ENCODE results near the gene LHFPL6.
"Not testable (repeated sequence)": the region's sequence is repeated elsewhere in the genome, so short reads cannot be mapped to it uniquely, and the experiment has no call there.

LHFPL6 gene

DNA sequence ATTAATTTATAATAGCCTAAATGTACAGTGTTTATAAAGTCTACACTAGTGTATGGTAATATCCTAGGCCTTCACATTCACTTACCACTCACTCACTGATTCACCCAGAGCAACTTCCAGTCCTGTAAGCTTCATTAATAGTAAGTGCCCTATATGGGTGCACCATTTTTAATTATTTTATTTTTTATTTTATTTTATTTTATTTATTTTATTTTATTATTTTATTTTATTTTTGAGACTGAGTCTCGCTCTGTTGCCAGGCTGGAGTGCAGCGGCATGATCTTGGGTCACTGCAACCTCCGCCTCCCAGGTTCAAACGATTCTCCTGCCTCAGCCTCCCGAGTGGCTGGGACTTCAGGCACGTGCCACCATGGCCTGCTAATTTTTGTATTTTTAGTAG lies 264.9 kb downstream of the LHFPL6 start:
- not testable (repeated sequence) for DNase-seq

DNA sequence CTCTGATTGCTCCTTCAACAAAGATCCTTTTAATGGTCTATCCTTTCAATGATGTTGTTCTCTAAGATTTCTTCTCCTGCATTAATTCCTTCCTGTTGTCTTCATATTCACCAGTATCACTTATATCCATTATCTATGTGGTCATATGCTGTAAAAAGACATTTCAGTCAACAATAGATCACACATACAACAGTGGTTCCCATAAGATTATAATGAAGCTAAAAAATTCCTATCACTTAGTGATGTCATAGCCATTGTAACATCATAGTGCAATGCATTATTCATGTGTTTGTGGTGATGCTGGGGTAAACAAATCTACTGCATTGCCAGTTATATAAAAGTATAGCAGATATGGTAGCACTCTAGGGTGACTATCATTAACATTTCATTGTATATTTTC lies 266.1 kb downstream of the LHFPL6 start:
- DNase-seq, result no peak

DNA sequence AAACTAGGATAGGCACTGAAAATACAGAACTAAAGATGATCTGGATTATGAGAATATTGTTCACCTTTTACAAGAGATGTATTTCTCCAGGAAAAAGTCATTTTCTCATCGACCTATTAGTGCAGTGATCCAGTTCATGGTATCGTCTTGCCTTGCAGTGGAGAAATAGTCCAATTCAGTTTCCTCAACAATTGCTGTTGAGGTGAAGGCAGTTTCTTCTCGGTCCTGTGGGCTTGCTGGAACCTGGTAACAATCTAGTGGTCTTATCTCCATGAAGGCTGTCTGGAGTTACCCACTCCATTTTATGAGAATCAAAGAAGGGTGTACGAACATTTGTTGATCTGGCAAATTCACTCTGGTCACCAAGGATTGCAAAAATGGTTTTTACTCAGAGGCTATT lies 266.8 kb downstream of the LHFPL6 start:
- DNase-seq, result no peak

DNA sequence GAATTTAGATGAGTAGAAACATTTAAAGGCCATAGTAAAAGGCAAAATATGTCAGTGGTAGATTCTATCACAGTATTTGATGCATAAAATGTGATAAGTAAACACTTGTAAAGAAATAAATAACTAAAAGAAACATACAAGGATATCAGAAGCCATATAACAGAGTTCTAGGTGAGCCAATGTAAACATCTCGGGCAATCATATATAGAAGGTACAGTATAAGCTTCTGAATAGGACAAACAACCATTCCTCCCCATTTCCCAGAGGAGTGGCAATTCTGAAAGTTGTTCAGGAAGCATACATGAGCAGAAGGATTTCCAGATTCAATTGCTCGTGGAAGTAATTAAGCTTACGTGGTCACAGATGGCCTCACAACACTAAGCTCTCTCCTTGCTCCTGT lies 267.3 kb downstream of the LHFPL6 start:
- DNase-seq, result no peak

DNA sequence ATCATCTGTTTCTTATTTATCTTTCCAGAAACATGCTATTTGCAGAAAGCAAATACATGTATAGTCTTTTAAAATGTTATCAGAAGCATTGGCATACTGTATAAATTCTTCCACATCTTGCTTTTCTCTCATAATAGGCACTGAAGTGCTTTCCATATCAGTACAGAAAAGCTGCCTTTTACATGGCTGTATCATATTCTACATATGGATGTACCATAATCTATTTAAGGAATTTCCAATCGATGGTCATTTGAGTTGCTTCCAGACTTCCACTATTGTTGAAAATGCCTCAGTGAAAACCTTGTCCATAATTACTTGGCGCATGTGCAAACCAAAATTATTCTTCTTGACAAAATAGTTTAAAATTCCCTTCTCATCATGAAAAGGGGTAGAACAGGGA lies 272.5 kb downstream of the LHFPL6 start:
- DNase-seq, result no peak

DNA sequence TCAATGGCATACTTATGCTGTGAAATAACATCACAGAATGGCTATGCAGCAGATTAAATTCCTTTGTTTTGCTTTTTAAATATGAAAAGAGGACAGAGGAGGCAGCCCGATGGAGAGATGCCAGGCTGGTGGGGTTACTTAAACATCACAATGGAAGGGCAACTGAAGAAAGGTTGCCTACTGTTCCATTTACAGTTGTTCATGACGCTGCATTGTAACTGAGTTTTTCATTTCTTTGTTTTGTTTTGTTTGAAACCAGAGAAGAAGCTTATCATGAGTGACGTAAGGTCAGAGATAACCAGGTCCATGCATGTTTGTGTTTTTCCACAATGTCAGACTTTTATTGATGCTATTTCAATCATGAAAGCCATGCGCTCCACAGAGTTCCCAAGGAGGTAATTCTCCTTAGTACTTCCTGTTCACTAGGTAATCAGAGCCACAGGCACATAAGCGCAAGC lies 273.8 kb downstream of the LHFPL6 start:
- no peak for DNase-seq

DNA sequence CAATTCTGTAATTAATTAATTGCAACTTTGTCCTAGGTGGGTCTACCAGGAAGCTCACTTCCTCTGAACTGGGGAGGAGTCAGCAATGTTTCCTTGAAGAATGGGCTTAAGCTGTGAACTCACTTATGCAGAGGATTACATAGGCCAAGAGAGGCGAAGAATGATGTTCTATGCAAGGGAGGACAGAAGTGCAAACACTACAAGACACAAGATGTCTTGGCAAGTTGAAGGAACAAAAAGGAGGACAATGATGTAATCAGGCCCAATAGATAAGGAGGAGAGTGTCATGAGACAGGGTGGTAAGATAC lies 275.9 kb downstream of the LHFPL6 start:
- no peak for DNase-seq

DNA sequence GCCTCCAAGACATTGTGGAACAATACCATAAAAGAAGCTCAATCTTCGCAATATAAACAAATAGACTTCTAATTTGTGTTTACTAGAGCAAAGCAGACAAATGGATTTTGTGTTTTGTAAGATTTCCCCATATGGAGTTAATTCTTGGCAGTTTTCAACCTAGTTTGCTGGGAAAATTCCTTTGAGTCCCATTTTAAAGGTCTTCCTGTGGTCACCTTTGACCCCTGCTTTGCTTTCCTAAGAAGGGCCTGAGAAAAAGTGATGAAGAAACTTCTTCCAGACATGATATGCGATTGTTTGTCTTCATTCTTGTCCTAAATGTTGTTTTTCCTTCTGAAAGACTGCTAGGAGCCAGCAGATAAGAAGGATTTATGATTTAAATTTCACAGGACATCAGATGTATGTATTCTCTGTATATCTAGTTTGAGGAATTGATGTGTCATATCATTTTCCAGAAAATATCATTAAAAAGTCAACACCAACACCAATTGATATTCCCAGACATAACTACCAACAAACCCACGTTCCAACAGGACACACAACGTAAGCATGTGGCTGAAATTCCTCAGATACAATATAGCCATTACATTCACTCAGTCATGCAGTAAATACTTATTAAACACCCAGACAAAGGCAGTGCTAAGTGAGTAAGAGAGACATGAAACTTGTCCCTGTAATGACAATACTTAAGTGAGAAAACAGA lies 276.4 kb downstream of the LHFPL6 start:
- no peak for DNase-seq

DNA sequence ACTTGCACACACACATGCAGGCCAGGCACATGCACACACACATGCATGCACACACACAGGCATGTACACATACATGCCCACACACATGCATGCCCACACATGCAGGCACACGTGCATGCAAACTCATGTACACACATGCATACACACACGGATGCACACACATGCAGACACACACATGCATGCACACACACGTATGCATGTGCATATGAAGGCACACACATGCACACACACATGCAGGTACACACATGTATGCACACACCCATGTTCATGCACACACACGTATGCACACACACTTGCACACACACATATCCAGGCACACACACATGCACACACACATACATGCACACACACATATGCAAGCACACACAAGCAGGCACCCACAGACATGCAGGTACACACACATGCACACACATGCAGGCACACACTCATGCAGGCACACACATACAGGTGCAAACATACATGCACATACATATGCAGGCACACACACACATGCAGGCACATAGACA lies 278.1 kb downstream of the LHFPL6 start:
- DNase-seq, result no peak

DNA sequence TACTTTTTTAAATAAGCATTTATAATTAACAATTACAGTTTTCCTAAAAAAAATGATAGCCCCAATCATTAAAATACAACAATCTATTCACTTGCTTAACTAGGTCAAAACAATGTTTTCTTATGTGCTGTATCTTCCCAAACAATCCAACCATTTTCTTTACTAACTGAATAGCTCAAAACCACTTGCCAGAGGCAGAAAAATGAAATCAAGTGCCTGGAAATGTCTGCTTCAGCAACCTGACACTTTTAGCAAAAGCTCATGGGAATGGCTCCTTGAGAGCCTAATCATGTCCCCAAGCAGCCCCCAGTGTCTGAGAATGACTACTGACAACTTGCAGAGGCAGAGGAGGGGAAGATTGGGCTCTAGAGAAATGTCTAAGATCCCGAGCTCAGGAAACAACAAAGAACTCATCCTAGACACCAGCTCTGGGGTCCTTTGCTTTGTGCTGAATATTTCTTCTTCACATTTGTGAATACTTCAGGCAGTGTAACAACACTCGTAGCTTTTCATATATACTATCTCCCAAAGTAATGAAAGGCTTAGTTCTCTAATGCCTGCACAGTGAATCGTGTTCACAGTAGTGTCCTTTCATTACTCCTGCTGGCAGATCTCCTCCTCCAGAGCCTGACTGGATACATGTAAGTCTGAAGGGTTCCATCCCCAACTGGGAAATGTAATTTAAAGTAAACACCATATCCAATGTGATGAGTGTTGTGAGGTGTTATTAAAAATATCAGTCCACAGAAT lies 280.0 kb downstream of the LHFPL6 start:
- DNase-seq, result no peak

DNA sequence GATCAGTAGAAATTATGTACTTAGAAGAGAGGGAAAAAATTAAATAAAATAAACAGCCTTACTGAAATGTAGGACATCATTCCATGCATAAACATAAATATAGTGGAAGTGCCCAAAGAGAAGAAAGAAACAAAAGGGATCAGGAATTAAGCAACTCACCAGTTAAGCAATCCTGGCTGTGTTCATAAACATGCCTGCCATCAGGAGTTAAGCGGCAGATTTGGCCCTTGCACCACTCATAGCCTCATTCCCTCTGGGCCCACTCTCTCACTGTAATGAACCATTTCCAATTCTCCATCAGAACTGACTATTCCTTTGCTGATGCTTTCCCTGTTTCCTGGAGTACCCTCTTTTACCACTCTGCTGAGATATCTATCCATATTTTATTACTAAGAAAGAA lies 281.4 kb downstream of the LHFPL6 start:
- DNase-seq, result no peak

DNA sequence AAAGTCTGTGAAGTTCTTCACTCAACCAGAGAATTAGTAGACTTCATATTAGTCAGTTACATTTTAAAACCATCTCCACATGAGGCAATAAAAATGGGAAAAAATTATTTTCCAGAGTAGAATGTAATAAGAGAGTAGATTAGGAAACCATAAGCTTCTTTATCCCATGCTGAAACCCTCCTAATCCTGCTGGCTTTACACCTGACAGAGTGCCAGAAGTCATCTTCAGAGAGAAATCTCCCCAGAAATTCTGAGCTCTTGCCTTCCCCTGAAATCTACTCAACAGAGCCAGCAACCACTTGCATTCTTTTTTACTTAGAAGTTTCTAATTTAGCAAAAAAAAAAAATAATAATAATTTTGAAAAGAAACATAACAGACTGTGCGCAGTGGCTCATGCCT lies 284.8 kb downstream of the LHFPL6 start:
- no peak for DNase-seq

DNA sequence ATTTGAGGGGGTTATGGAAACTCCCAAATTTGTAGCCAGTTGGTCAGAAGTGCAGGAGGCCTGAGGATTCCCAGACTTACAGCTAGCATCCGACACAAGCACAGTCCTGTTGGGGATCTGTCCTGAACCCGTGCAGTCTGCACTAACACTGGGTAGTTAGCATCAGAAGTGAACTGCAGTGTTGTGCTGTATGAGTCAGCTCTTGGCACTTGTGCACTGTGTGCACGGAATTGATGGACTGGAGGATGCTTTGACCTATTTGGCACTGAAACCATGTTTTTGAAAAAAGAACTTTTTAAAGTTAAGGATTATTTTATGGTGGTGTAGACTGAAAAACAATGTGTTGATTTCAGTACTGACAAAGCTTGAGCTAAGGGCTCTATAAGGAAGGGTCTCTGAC lies 285.7 kb downstream of the LHFPL6 start:
- DNase-seq, result no peak

DNA sequence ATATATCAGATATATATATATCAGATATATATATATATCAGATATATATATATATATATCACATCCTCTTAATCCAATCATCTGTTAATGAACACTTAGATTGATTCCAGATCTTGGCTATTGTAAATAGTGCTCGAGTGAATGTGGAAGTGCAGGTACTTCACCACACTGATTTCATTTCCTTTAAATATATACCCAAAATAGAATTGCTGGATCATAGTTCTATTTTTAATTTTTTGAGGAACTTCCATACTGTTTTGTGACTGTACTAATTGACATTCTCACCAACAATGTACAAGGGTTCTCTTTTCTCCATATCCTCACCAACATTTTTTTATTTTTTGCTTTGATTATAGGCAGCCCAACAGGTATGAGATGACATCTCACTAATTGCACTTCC lies 287.2 kb downstream of the LHFPL6 start:
- DNase-seq, result no peak

DNA sequence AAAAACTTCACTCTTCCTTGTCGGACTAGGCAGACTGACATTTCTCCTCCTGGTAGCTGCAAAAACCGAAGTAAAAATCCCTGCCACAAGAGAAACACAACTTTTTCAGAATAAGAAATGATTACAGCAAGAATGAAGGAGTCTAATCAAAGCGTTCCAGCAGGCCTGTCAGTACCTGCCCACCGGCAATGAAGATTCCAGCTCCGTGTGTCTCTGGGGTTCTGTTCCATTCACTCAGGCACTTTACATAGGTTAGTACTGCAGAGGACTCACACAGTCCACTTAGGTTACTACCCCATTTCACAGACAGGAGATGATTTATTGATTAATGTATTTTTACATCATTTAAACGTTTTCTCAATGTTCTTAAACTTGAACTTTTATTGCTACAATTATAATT lies 289.3 kb downstream of the LHFPL6 start:
- DNase-seq, result no peak

DNA sequence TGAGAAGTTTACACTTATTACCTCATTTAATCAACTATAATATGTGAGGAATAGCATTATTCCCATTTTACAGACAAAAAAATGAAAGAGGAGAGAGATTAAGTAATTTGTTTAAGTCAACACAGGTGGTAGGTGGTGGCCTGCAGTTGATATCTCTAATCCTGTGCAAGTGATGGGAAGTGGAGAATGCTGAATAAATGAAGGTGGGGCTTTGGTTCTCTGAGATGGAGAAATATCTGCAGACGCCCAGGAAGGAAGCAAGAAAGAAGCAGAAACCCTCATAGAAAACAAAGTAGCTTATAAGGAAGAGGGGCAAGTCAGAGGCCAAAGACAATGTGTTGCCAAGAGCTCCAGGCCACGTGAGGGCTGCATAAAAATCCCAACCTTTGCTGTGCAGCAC lies 290.4 kb downstream of the LHFPL6 start:
- no peak for DNase-seq

DNA sequence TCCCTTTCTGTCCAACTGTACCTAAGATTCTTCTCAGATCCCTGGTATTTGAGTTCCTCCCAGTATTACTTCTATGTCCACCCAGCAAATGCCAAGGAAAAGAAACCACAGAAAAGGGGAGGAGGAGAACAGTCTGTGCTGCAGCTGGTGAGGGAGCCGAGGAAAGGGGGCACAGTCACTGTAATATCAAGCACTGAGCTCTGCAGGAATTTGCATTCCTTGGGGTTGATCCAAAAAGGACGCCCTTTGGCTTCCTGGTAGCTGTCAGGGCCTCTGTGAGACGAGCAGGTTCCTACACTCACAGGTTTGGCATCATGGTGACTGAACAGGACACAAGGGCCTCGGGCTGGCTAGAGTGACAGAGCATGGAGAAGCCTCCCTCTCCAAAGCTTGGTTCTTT lies 291.4 kb downstream of the LHFPL6 start:
- DNase-seq, result no peak

DNA sequence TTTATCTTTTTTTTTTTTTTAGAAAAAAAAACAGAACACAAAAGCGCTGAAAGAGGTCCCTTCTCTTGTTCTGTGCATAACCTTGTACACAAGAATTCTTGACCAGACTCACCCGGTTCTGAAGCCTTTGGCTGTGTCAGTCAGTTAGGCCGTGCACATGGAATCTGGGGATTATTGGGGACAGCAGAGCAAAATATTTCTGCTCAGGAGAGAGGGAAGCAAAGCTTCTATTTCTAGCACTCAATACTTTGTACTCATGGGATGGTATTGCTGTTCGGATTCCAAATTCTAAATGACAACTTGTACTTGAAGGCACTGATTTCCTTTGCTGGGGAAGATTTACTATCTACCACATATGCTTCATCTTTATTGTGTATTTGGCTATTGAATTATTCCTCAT lies 292.0 kb downstream of the LHFPL6 start:
- DNase-seq, result no peak

DNA sequence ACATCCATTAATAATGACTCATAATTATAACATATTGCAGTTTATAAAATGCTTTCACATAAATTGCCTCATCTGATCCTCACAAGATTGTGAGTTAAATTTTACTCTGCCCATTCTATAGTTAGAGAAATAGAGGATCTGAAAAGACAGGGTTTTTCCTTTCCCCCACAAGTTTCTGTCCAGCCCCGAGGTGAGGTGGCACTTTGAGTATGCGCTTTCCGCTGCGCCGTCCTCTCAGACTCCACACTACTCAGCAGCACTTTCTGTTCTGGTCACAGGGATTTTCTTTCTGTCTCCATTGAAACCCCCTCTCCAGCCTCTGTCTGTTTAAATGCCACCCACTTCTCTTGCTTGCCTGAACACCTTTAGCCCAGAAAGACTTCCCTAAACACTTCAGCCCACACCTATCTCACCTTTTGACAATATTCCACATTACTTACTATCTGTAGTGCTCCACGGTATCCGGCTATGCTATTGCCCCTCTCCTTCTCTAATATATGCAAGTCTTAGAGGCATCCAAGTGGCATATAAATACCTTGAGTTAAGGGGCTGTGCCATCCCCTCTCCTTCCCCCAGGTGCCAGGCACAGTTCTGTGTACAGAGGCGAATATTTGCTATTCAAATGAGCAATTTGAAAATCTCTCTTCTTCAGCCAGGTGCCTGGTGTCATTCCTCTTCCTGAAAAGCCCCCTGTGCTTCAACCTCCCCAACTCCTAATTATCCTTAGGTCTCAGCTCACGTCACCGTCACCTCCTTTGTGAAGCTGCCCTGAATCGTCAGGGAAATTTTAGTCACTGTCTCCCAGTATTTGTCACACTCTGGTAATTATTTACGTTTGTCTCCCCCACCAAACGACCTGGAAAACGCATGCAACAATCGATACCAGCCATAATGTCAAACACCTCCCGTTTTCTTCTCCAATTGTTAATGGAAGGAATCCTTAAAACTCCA lies 296.1 kb downstream of the LHFPL6 start:
- no peak for DNase-seq

DNA sequence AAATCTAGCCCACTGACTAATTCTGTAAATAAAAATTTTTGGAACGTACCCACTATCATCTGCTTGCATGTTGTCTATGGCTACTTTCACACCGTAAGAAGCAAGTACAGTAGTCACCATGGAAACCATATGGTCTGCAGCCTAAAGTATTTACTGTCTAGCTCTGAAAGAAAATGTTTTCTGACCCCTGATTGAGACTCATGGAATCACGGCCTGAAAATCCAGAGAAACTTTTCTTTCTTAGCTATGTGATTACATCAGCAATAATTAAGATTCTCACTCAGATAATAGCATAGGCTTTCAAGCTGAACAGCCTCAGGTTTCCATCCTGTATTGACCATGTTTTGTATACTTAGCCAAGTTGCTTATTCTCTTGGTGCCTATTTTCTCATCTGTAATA lies 300.2 kb downstream of the LHFPL6 start:
- DNase-seq, result no peak

DNA sequence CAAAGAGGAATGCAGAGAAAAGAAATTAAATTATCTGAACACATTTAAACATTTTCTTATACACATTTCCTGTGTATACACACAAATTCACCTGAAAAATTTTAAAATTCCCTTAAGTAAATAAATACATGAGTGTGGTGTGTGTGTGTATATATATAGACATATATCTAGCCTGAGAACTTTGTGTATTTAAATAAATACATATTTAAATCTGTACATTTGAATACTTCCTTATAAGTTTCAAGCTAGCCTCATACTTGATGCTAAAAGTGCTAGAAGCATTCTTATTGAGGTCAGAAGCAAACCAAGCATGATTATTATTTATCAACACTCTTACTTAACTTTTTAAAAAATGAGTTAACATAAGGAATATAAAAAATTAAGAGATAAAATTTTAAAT lies 304.0 kb downstream of the LHFPL6 start:
- no peak for DNase-seq

DNA sequence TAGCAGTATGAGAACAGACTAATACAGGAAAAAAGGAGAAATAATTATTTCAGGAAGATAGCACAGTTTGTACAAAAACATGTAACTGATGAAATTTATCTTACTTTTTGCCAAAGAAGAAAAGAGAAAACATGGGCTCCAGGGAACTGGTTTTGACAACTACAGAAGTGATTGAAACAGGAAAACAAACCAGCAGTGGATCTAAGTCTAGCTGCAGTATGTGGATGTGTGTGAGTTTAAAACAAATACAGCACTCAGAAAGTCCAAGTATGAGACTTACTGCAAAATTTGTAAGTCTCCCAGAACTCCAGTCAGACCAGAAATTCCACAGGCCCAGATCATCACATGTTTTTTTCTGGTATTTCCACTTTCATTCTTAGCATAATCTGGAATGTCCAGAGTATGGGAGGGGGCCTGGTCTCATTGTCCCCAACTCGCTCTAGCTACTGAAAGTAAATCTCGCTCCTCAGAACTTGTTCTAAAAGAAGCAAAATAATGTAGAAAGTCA lies 305.3 kb downstream of the LHFPL6 start:
- no peak for DNase-seq

DNA sequence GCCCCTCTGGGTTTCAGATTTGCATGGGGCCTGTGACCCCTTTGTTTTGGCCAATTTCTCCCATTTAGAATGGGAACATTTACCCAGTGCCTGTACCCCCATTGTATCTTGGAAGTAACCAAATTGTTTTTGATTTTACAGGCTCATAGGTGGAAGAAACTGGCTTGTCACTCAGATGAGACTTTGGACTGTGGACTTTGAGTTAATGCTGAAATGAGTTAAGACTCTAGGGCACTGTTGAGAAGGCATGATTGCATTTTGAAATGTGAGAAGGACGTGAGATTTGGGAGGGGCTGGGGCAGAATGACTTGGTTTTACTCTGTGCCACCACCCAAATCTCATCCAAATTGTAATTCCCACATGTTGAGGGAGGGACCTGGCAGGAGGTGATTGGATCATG lies 306.0 kb downstream of the LHFPL6 start:
- DNase-seq, result no peak
